Vagina (tissue), 2 donors: ENCODE measurements around the gene MYRIP.

Experiments
- POLR2A ChIP-seq, 2 donors: fragments of 450-650 bp; IDR thresholded peaks; one replicate each; pipeline ENCODE4 v1.6.1; 2017; ENCODE audit warnings: antibody characterized with exemption in 2 of 2, mild to moderate bottlenecking in 2 of 2, moderate library complexity in 2 of 2
- POLR2AphosphoS5 ChIP-seq, 2 donors: sonication (generic); formaldehyde crosslinking; IDR thresholded peaks; one replicate each; pipeline ENCODE4 v1.9.0; 2017; ENCODE audit warnings: antibody characterized with exemption in 2 of 2, mild to moderate bottlenecking in 2 of 2, low read depth in 1 of 2; ENCODE audit not compliant: insufficient read depth in 1 of 2
- TF ChIP-seq, protein P1 (sequence below), 3 experiments: fragments of 450-650 bp in 2 of 3; fragments of 200-600 bp in 1 of 3; sonication (generic) in 1 of 3; IDR thresholded peaks; one replicate each; pipeline ENCODE4 v1.5.1; 2017 to 2019; ENCODE audit warnings: antibody characterized with exemption in 3 of 3, mild to moderate bottlenecking in 2 of 3, moderate library complexity in 2 of 3

DNA sequence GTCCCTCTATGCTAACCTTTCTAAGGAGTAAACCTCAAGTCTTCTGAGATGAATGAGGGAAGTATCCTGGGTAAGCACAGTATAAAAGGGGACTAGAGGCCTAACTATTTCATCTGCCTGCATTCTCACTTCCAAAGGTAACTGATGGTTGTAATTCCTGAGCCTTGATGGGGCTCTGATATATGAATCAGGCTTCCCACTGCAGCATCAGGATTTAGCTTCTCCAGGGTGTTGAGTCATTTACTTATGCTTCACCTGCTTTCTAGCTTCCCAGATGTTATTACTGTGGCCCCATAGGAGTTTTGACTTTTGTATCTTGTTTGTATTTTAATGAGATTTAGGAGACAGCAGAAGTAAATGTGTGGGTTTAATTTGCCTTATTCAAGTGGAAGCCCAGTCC is 292.8 kb downstream of the MYRIP start:
- TF ChIP-seq, protein P1, sequence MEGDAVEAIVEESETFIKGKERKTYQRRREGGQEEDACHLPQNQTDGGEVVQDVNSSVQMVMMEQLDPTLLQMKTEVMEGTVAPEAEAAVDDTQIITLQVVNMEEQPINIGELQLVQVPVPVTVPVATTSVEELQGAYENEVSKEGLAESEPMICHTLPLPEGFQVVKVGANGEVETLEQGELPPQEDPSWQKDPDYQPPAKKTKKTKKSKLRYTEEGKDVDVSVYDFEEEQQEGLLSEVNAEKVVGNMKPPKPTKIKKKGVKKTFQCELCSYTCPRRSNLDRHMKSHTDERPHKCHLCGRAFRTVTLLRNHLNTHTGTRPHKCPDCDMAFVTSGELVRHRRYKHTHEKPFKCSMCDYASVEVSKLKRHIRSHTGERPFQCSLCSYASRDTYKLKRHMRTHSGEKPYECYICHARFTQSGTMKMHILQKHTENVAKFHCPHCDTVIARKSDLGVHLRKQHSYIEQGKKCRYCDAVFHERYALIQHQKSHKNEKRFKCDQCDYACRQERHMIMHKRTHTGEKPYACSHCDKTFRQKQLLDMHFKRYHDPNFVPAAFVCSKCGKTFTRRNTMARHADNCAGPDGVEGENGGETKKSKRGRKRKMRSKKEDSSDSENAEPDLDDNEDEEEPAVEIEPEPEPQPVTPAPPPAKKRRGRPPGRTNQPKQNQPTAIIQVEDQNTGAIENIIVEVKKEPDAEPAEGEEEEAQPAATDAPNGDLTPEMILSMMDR (IDR thresholded peaks at IDR 0.05) = no peak
- TF ChIP-seq POLR2A (IDR thresholded peaks at IDR 0.05) (no peak), POLR2AphosphoS5 (IDR thresholded peaks at IDR 0.05; ENCODE audit: insufficient read depth in 1 of 2, low read depth in 1 of 2) (no peak)
